ENCODE results near the gene KIRREL2.
"Not testable (repeated sequence)": the region's sequence is repeated elsewhere in the genome, so short reads cannot be mapped to it uniquely, and the experiment has no call there.

Gene KIRREL2

GRCh38 chr19:35890113-35890650, 33.5 kb downstream of the KIRREL2 start:
- Histone ChIP-seq H3K9me3 (ENCODE audit: control insufficient read depth, insufficient read depth, low read length) (no peaks in the 10 kb centered on the region), H3K9ac (ENCODE audit: low read depth, low read length) (no peak overlapping the region), H3K36me3 (ENCODE audit: insufficient read depth, low read length) (peaks cover 13% of the 10 kb centered on the region; the same call in 1 of the 2 replicates), H3K4me1 (ENCODE audit: insufficient read depth, low read length) (no peaks in the 10 kb centered on the region)

GRCh38 chr19:35891819-35892218, 35.1 kb downstream of the KIRREL2 start:
- H3K9me3 ChIP-seq (ENCODE audit: control insufficient read depth, insufficient read depth, low read length); H3K4me1 ChIP-seq (ENCODE audit: insufficient read depth, low read length); H3K9ac ChIP-seq (ENCODE audit: low read depth, low read length): not testable (repeated sequence)
- H3K36me3 ChIP-seq (ENCODE audit: insufficient read depth, low read length) = peaks cover 13% of the 10 kb centered on the region; the same call in 1 of the 2 replicates

GRCh38 chr19:35894342-35894741, 37.6 kb downstream of the KIRREL2 start:
- H3K9ac ChIP-seq (ENCODE audit: low read depth, low read length) = no peak overlapping the region

GRCh38 chr19:35895911-35896642, 39.4 kb downstream of the KIRREL2 start:
- Histone ChIP-seq H3K9me3 (ENCODE audit: control insufficient read depth, insufficient read depth, low read length) (no peaks in the 10 kb centered on the region), H3K9ac (ENCODE audit: low read depth, low read length) (no peak overlapping the region), H3K36me3 (ENCODE audit: insufficient read depth, low read length) (peaks cover 4% of the 10 kb centered on the region; the same call in 1 of the 2 replicates), H3K4me1 (ENCODE audit: insufficient read depth, low read length) (peaks cover 3% of the 10 kb centered on the region; the same call in 1 of the 2 replicates)

More at GRCh38 chr19:35894342-35894741, 37.6 kb downstream of the KIRREL2 start:
- Histone ChIP-seq H3K36me3 (ENCODE audit: insufficient read depth, low read length) (peaks cover 10% of the 10 kb centered on the region; the same call in 1 of the 2 replicates), H3K9me3 (ENCODE audit: control insufficient read depth, insufficient read depth, low read length) (no peaks in the 10 kb centered on the region), H3K4me1 (ENCODE audit: insufficient read depth, low read length) (no peaks in the 10 kb centered on the region)

GRCh38 chr19:35896643-35897040, 39.9 kb downstream of the KIRREL2 start:
- H3K36me3 ChIP-seq (ENCODE audit: insufficient read depth, low read length) = peaks cover 3% of the 10 kb centered on the region; the same call in 1 of the 2 replicates
- no peak overlapping the region for H3K9ac ChIP-seq (ENCODE audit: low read depth, low read length)
- H3K4me1 ChIP-seq (ENCODE audit: insufficient read depth, low read length) = peaks cover 8% of the 10 kb centered on the region; the same call in 1 of the 2 replicates
- no peaks in the 10 kb centered on the region for H3K9me3 ChIP-seq (ENCODE audit: control insufficient read depth, insufficient read depth, low read length)

GRCh38 chr19:35897706-35898451, 41.2 kb downstream of the KIRREL2 start:
- Histone ChIP-seq H3K9me3 (ENCODE audit: control insufficient read depth, insufficient read depth, low read length) (no peaks in the 10 kb centered on the region), H3K4me1 (ENCODE audit: insufficient read depth, low read length) (peaks cover 17% of the 10 kb centered on the region), H3K36me3 (ENCODE audit: insufficient read depth, low read length) (peaks cover 3% of the 10 kb centered on the region; the same call in 1 of the 2 replicates), H3K9ac (ENCODE audit: low read depth, low read length) (peak overlapping the region; percentile 94)

GRCh38 chr19:35898499-35898809, 41.7 kb downstream of the KIRREL2 start:
- H3K4me1 ChIP-seq (ENCODE audit: insufficient read depth, low read length) = peaks cover 17% of the 10 kb centered on the region
- H3K9ac ChIP-seq (ENCODE audit: low read depth, low read length) = peak overlapping the region; percentile 94
- H3K36me3 ChIP-seq (ENCODE audit: insufficient read depth, low read length) = no peaks in the 10 kb centered on the region; the same call in 1 of the 2 replicates
- no peaks in the 10 kb centered on the region for H3K9me3 ChIP-seq (ENCODE audit: control insufficient read depth, insufficient read depth, low read length)

- Histone ChIP-seq H3K4me1 (ENCODE audit: insufficient read depth, low read length) (peaks cover 17% of the 10 kb centered on the region), H3K36me3 (ENCODE audit: insufficient read depth, low read length) (no peaks in the 10 kb centered on the region), H3K9ac (ENCODE audit: low read depth, low read length) (peak overlapping the region; percentile 94), H3K9me3 (ENCODE audit: control insufficient read depth, insufficient read depth, low read length) (no peaks in the 10 kb centered on the region)
Measured at GRCh38 chr19:35899547-35900214, 43.0 kb downstream of the KIRREL2 start.

- peaks cover 17% of the 10 kb centered on the region for H3K4me1 ChIP-seq (ENCODE audit: insufficient read depth, low read length)
- H3K9ac ChIP-seq (ENCODE audit: low read depth, low read length) = peak overlapping the region; percentile 94; the same call in 1 of the 2 replicates
- no peaks in the 10 kb centered on the region for H3K36me3 ChIP-seq (ENCODE audit: insufficient read depth, low read length)
- no peaks in the 10 kb centered on the region for H3K9me3 ChIP-seq (ENCODE audit: control insufficient read depth, insufficient read depth, low read length)
Measured at GRCh38 chr19:35901055-35901644, 44.4 kb downstream of the KIRREL2 start.

GRCh38 chr19:35901854-35902661, 45.3 kb downstream of the KIRREL2 start, which contains the start of gene HCST:
Gene HCST (plus strand): TSS chr19:35902529. CDS start chr19:35902594, 65 bp downstream.
- H3K36me3 ChIP-seq (ENCODE audit: insufficient read depth, low read length) = no peaks in the 10 kb centered on the region
- H3K4me1 ChIP-seq (ENCODE audit: insufficient read depth, low read length) = peaks cover 17% of the 10 kb centered on the region
- H3K9ac ChIP-seq (ENCODE audit: low read depth, low read length) = peak within 1 kb of the TSS; percentile 34; the same call in 1 of the 2 replicates
- no peaks in the 10 kb centered on the region for H3K9me3 ChIP-seq (ENCODE audit: control insufficient read depth, insufficient read depth, low read length)

- H3K4me1 ChIP-seq (ENCODE audit: insufficient read depth, low read length) = peaks cover 17% of the 10 kb centered on the region
- H3K36me3 ChIP-seq (ENCODE audit: insufficient read depth, low read length) = no peaks in the 10 kb centered on the region
- H3K9ac ChIP-seq (ENCODE audit: low read depth, low read length) = peak overlapping the region; percentile 34; the same call in 1 of the 2 replicates
- no peaks in the 10 kb centered on the region for H3K9me3 ChIP-seq (ENCODE audit: control insufficient read depth, insufficient read depth, low read length)
Measured at GRCh38 chr19:35902870-35903475, 46.3 kb downstream of the KIRREL2 start.

- peak overlapping the region; percentile 34; the same call in 1 of the 2 replicates for H3K9ac ChIP-seq (ENCODE audit: low read depth, low read length)
- H3K9me3 ChIP-seq (ENCODE audit: control insufficient read depth, insufficient read depth, low read length) = no peaks in the 10 kb centered on the region
- no peaks in the 10 kb centered on the region for H3K36me3 ChIP-seq (ENCODE audit: insufficient read depth, low read length)
- peaks cover 17% of the 10 kb centered on the region for H3K4me1 ChIP-seq (ENCODE audit: insufficient read depth, low read length)
Measured at GRCh38 chr19:35903550-35904179, 47.0 kb downstream of the KIRREL2 start.

Measured in ES-I3 (cell line).